ENCODE results near the gene PTRH1.
"Not testable (repeated sequence)": the region's sequence is repeated elsewhere in the genome, so short reads cannot be mapped to it uniquely, and the experiment has no call there.

The PTRH1 gene

GRCh38 chr9:127715470-127716337 lies at the start of gene PTRH1, which contains the start of gene TTC16:
Gene PTRH1, minus strand, starts transcription at chr9:127715663. Its CDS starts 24 bp downstream, at chr9:127715639.
Gene TTC16, plus strand, starts transcription at chr9:127716079. Its CDS starts 67 bp downstream, at chr9:127716146.
- DNase-seq (ENCODE audit: low spot score): peak; percentile 96

GRCh38 chr9:127763918-127764384 lies 48.5 kb upstream of the PTRH1 start:
- DNase-seq (ENCODE audit: low spot score): peak; percentile 50

- no peak for DNase-seq (ENCODE audit: low spot score)
These were observed 46.7 kb upstream of the PTRH1 start for GRCh38 chr9:127762111-127762676.

- DNase-seq (ENCODE audit: low spot score): no peak
These were observed 46.1 kb upstream of the PTRH1 start for GRCh38 chr9:127761491-127761956.

GRCh38 chr9:127761061-127761460 lies 45.6 kb upstream of the PTRH1 start:
- no peak for DNase-seq (ENCODE audit: low spot score)

GRCh38 chr9:127758843-127759242 lies 43.4 kb upstream of the PTRH1 start:
- DNase-seq (ENCODE audit: low spot score): no peak

- not testable (repeated sequence) for DNase-seq (ENCODE audit: low spot score)
These were observed 41.3 kb upstream of the PTRH1 start for GRCh38 chr9:127756776-127757175.

GRCh38 chr9:127756233-127756632 lies 40.8 kb upstream of the PTRH1 start:
- DNase-seq (ENCODE audit: low spot score): no peak

GRCh38 chr9:127755061-127756060 lies 39.9 kb upstream of the PTRH1 start:
- DNase-seq (ENCODE audit: low spot score): no peak

- no peak for DNase-seq (ENCODE audit: low spot score)
These were observed 38.9 kb upstream of the PTRH1 start for GRCh38 chr9:127754099-127755060.

GRCh38 chr9:127753622-127754021 lies 38.2 kb upstream of the PTRH1 start:
- DNase-seq (ENCODE audit: low spot score): no peak

- no peak for DNase-seq (ENCODE audit: low spot score)
These were observed 37.7 kb upstream of the PTRH1 start for GRCh38 chr9:127753148-127753547.

- no peak for DNase-seq (ENCODE audit: low spot score)
These were observed 36.0 kb upstream of the PTRH1 start for GRCh38 chr9:127751269-127752054.

GRCh38 chr9:127749090-127749787 lies 33.8 kb upstream of the PTRH1 start:
- DNase-seq (ENCODE audit: low spot score): no peak

- no peak for DNase-seq (ENCODE audit: low spot score)
These were observed 31.6 kb upstream of the PTRH1 start for GRCh38 chr9:127746959-127747569.

- DNase-seq (ENCODE audit: low spot score): no peak
These were observed 29.1 kb upstream of the PTRH1 start for GRCh38 chr9:127744398-127745110.

GRCh38 chr9:127742435-127743088 lies 27.1 kb upstream of the PTRH1 start:
- peak; percentile 42 for DNase-seq (ENCODE audit: low spot score)

Measured in NAMALWA (cell line).